HG03097 (cell line): ENCODE measurements around the gene PM20D1.
"Not testable (repeated sequence)": the region's sequence is repeated elsewhere in the genome, so short reads cannot be mapped to it uniquely, and the experiment has no call there.

ENCODE experiments used
- ATAC-seq: cut with Tn5 transposase; IDR thresholded peaks from one replicate; pipeline ENCODE4 v1.9.1; 2021; ENCODE audit not compliant: unreplicated experiment, low FRiP score

Gene PM20D1

GRCh38 chr1:205843036-205843859 lies 6.7 kb downstream of the PM20D1 start:
- no peak for ATAC-seq

- ATAC-seq, result no peak
These were observed 7.7 kb downstream of the PM20D1 start for GRCh38 chr1:205842229-205842628.

DNA sequence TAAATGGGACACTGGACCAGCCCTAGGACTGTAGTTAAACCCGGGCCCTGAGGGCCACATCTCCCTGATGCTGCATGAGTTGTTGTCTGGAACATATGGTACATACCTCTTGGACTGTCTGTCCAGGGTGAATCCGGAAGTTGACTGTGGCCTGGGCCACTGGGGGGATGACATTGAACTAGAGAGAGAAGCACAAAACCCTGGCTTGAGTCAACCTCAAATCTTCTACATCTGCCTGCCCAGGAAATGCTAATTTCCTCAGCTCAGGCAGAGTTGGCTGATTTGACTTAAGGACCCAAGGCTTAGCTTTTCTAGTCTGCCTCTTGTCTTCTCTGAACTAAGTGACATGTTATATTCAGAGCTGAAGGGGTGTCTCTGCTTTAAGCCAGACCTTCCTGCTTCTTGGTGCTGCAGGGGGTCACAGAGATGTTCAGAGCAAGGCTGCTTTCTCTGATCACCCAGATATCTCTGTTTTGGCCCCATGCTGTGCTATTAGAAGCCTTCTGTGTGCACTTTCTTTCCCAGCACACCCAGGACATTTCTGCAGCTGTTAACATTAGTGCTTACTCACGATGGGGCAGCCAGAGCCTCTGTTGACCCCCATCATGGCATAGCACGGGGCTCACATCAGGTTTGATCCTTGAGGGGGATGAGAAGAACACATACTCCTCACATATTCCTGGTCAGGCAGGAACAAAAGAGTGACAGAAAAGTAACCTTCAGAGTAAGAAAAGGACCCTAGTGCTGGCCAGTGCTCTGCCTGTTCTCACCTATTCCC lies 9.6 kb downstream of the PM20D1 start:
- ATAC-seq, result no peak

- no peak for ATAC-seq
These were observed 12.5 kb downstream of the PM20D1 start for GRCh38 chr1:205837382-205837970.

DNA sequence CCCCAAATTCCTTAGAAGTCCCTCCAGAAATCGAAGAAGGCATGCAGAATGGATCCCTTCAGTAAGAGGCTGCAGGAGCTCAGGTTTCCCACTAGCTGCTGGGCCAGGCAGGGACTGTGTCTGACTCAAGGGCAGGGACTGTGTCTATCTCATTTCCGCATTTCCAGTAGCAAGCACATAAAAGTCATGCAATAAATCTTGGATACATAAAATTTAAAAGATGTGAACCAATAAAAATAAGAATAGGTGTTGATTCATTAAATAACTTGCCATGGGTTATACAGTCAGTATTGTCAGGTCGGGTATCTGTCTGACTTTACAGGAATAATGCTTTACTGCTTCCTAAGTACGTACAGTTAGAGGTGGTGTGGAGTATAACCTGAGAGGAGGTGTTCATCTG lies 15.2 kb downstream of the PM20D1 start:
- ATAC-seq, result no peak

DNA sequence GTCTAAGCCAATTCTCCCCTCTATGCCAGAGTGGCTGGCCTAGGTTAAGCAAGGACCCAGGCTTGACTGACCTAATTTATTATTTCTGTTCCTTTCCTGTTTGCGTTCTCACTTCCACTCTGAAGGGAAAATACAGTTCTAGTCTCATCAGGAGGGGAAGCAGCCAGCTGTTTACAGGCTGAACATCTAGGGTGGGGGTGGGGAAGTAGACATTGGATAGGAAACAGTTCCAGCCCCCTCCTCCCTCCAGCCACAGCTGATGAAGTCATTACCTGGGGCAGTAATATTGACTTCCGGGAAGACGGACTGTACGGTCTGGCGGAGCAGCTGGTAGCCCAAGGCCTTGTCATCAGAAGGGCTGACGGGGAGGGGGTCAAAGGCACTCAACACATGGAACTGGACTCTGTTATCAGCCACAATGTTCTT lies 17.6 kb downstream of the PM20D1 start:
- ATAC-seq, result no peak

DNA sequence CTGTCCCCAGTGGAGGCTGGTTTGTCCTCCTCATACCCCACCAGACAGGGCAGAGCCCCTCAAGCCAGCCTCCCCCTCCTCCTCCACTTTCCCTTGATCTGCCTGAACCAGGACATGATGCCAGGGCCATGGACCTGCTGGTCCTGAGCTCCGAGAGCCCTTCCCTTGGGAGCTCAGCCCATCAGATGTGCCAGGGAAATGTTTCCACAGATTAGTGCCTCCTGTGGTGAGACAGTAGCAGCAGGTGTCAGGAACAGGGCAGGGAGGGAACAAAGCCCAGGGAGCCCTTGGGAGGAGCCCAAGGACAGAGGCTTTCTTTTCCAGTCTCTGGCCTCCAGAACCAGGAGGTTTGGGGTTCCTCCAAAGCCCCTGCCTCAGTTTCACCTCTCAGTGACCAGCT lies 22.3 kb downstream of the PM20D1 start:
- no peak for ATAC-seq

GRCh38 chr1:205826995-205827394 lies 22.9 kb downstream of the PM20D1 start:
- no peak for ATAC-seq

DNA sequence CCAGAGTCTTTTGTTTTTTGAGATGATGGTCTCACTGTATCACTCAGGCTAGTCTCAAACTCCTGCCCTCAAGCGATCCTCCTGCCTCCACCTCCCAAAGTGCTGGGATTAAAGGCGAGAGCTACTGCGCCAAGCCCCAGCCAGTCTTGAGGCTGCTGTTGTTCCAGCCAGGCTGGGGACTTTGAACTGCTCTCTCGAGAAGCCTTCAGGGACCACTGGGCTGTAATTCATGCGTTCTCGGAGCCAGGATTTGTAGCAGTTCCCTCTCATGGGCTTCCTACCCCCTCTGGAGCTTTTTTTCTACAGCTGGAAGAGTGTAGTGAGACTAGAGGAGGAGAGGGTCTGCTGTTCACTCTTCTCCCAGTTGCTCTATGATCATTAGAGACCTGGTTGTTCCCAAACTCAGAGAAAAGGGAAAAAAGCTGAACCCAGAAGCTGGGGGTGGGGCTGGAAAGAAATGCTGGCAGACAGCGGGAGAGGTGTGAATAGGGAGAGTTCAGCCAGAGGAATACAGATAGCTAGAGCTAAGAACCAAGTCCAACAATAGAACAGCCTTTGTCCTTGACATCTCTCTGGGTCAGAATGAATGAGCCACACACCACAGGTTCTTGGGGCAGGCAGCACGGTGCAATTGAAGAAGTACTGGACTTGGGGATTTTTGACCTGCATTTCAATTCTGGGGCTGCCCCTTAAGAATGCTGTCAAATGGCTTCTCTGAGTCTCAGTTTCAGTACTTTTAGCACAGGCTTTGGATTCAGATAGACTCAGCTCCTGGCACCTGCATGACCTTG lies 23.7 kb downstream of the PM20D1 start:
- ATAC-seq, result no peak

DNA sequence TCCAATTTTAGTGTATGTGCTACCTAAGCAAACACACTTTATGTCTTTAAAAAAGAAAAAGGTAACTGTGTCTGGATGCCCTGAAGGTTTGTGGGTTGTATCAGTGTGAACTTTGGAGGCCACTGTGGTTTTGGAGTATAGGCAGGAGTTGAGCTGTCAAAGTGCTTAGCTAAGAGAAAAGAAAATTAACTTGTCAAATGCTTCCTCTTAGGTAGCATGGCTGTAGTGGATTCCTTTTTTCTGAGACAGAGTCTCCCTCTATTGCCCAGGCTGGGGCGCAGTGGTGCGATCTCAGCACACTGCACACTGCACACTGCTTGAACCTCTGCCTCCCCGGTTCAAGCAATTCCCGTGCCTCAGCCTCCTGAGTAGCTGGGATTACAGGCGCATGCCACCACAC lies 25.8 kb downstream of the PM20D1 start:
- ATAC-seq, result no peak

GRCh38 chr1:205823260-205823659 lies 26.7 kb downstream of the PM20D1 start:
- not testable (repeated sequence) for ATAC-seq

DNA sequence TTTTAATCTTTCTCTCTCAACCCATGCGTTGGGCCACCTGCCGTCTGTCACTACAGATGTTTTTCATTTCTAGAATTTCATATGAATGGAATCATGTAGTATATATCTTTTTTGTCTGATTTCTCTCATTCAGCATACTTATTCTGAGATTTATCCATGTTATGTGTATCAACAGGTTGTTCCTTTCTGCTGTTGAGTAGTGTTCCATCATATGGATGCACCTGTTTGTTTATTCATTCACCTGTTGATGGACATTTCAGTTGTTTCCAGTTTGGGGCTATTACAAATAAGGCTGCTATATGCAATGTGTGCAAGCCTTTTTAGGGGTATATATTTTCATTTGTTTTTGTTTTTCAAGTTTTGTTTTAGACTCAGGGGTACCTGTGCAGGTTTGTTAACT lies 27.5 kb downstream of the PM20D1 start:
- ATAC-seq, result no peak

DNA sequence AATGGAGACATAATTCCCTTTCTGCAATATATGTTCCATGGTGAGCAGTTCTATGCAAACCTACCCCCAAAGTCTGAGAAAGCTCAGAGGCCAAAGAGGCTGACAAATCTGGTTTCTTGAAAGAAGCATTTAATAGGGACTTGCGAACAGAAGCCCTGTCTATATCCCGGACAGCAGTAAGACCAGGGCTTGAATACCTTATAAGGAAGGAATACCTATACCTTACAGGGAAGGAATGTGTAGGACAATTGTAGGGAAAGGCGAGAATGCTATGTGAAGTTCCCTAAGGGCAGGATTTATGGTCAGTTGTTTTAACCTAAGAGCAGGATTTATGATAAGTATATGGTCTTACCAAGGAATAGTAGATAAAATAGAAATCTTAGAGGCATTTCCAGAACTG lies 31.9 kb downstream of the PM20D1 start:
- ATAC-seq, result no peak

- no peak for ATAC-seq
These were observed 32.6 kb downstream of the PM20D1 start for GRCh38 chr1:205817364-205817763.

GRCh38 chr1:205813755-205814058 lies 36.2 kb downstream of the PM20D1 start:
- ATAC-seq, result no peak

GRCh38 chr1:205812878-205813754 lies 36.8 kb downstream of the PM20D1 start, which contains the start of gene SLC41A1:
Gene SLC41A1, minus strand, starts transcription at chr1:205813198. Its CDS starts 2,757 bp downstream, at chr1:205810441.
- ATAC-seq, result peak; percentile 65

- no peak for ATAC-seq
These were observed 37.6 kb downstream of the PM20D1 start for GRCh38 chr1:205812271-205812877.

GRCh38 chr1:205811660-205812059 lies 38.3 kb downstream of the PM20D1 start:
- no peak for ATAC-seq

GRCh38 chr1:205810448-205811157 lies 39.3 kb downstream of the PM20D1 start:
- no peak for ATAC-seq
